ENCODE measurements around the gene CINP.
"Not testable (repeated sequence)": the region's sequence is repeated elsewhere in the genome, so short reads cannot be mapped to it uniquely, and the experiment has no call there.

The CINP gene

DNA sequence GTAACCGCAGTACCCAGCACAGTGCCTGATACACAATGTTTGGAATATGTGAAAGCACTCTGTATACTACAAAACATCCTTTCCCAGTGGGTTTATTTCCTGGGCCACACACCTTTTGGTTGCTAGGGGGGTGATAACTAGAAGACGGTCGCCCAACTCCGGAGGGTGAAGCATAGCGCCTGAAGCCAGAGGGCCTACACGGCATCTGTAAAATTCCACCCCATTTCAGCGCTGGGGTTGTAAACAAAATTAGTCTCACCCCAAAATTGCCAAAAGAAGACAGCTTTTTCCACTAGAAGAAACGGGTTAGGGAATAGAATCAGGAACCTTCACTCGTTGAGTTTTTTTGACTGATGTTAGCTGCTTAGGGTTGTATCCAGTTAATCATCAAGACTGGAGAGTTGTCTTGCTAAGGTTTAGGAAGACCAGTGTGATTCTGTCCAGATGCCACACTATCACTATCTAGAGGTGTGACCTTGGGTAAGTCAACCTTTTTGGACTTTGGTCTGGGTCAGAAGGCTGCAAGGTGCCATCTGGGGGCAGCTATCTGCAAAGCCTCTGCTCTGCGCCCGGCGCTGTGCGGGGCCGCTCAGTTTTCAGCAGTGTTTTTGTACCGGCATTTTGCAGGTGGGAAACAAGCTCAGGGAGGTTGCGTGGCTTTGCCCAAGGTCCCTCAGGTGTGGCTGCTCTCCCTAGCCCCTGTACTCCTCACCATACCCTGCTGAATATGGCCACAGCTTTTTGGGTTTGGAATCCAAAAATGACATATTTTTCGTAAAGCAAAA lies 41.8 kb downstream of the CINP start:
- no peak for DNase-seq (ENCODE audit: low read depth in 2 of 2)

DNA sequence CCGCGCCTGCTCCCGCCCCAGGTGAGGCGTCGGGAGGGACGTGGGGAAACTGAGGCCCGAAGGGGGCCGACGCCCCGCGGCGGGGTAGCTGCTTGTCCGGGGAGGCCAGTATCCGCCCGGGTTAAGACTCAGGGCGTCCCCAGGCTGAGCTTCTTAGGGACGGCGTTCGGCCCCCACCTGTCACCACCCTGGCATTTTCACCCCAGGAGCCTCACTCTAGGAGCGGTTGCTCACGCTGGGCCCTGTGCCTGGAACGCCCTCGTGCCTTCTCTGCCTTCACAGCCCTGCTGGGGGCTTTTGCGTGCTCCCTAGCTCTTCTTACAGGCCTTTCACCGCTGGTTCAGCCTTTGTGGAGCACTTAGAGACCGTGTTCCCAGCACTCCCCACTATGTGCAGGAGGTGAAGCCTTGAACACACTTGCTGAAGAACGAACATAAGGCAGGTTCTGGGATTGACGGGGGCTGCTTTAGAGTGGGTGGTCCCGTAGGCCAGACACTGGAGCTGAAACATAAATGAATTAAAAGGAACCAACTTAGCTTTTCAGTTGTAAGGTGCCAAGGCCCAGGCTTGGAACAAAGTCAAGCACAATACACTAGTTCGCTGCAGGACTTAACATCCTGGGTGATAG lies 42.5 kb downstream of the CINP start:
- DNase-seq (ENCODE audit: low read depth in 2 of 2): peak; percentile 15 to 33

DNA sequence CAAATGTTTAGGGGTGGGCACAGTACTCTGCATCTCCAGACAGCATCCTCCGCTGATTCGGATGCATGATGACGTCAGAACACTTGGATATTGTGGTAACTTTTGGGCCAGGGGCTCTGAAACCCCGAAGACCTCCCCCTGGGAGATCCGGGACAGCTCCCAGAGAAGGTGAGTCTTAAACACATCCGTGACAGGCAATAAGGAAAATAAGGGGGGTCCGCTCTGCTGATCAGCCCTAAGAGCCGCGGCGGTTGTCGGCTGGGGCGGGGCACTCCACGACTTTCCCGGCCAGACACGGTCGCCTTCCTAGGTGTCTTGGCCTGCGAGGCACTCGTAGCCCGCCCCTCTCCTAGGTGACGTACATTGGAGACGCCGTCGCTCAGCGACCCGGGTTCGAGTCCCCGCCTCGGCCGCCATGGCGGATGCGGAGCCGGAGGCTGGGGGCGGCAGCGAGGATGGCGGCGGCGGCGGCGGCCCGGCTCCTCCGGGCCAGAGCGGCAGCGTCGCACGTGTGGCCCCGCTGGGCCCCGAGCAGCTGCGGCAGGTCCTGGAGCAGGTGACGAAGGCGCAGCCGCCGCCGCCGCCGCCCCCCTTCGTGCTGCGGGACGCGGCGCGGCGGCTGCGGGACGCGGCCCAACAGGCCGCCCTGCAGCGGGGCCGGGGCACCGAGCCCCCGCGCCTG lies 43.2 kb downstream of the CINP start, which contains the start of gene ZNF839:
Gene ZNF839 (plus strand): TSS at position 396 of the 682 bp plus-strand sequence. CDS start 20 bp downstream, at position 416.
- DNase-seq (ENCODE audit: low read depth in 2 of 2): peak; percentile 86 to 89

DNA sequence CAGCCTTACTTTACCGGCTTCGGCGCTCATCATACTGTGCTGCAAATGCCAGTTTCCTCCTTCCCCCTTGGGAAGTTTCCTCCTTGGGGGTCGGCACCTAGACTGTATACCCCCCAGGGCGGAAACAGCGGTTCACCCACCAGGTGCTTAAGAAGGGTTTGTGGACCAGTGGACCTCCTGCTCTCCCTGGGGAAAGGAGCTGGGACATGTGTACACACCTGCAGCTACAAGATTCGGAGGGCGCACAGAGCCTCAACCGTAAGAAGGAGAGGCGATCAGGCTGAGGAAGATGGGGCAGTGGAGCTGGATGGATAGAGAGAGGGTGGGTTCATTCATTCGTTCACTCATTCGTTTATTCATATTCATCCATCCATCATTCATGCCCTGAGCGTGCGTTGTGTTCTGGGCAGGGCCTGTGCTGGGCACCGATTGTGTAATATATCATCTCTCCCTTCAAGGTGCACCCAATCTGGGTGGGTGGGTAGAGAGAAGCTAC lies 43.9 kb downstream of the CINP start:
- no peak for DNase-seq (ENCODE audit: low read depth in 2 of 2)

DNA sequence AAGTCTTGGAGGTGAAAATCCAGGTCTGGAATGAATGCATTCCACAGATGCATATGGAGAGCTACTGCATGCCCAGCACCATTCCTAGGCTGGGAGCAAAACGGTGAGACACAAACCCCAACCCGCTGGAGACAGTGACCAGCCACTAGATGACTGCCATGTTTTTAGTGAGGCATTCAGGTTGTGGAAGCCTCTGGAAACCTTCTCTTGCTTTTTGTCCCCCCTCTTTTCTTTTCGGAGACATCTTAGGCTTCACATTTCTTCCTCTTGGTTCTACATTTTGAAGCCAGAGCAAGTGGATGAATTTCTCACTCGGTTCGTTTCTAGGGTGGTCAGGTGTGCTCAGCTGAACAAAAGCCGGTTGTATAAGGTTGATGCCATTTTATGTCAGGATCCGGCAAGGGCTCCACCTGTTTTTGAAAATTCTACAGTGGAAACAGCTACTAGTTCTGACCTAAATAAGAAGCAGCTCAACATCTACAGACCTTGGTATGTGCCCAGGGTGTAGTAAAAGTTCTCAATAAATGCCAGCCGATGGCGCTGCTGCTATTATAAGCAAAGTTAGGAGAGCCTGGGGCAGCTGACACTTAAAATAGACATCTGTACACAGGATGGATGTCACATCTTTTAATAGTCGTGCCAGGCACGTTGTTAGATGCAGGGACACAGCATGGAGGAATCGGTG lies 45.0 kb downstream of the CINP start:
- DNase-seq (ENCODE audit: low read depth in 2 of 2): no peak

DNA sequence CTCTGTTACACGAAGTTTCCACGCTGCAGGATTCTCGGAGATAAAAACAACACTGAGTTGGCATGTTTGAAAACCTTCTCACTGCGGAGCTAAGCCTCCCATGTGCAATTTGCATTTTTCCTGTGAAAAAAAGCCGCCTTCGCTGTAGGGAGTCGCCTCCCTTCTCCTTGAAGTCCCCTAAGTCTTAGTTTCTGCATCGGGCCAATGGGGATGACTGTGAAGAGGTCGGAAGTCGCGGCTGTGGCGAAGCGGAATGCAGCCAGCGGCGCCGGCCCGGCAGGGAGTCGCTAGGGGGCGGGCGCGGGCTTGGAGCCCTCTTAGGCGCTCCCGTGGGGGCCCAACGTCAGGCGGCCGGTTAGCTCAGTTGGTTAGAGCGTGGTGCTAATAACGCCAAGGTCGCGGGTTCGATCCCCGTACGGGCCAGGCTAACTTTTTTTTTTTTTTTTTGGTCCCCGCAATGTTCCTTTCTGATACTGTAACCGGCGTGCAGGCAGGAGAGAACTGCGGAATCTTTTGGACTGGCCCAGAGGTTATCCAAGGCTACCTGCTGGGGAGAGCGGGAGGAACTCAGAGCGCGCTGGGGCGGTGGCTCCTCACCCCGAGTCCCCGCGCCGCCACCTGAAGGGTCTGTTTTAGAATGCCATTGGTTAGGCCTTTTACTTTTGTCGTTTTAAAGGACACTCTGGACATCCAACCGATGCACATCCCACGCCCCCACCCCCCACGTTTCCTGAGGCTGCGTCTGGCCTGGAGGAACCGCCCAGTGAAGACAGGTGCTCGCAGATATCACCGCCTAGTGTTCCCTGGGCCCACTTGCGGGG lies 45.7 kb downstream of the CINP start:
- DNase-seq (ENCODE audit: low read depth in 2 of 2): peak; percentile 85 to 91

DNA sequence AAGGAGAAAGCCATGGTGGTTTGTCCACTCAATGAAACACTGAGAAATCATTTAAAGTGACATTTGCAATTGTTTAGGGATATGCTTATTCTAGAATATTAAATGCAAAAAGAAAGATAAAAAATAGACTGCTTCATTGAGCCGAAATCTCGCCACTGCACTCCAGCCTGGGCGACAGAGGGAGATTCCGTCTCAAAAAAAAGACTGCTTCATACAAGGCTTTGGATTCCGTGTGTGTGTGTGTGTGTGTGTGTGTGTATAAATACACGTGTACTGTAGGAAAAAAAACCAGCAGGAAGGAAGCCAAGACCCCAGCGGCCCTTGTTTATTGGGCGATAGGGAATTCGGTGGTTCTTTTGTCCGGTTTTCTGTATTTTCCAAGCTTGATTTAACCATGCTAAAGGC lies 46.4 kb downstream of the CINP start:
- no peak for DNase-seq (ENCODE audit: low read depth in 2 of 2)

DNA sequence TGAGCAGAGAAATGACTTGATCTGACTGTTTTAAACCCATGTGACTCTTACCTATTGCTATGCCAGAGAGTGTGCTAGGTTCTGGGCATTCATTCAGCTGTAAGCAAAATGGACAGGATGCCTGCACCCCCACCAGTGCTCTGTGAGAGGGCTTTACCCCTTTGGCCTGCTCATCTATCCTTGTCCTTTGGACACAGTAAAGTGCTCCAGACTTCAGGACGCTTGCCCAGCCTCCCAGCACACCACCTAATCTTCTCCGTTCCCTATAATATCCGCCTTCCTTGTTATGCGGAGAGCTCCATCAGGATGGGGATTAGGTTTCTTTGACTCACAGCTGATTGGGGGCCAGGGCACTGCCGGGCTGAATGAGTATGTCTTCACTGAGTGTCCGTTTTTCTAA lies 47.6 kb downstream of the CINP start:
- no peak for DNase-seq (ENCODE audit: low read depth in 2 of 2)

DNA sequence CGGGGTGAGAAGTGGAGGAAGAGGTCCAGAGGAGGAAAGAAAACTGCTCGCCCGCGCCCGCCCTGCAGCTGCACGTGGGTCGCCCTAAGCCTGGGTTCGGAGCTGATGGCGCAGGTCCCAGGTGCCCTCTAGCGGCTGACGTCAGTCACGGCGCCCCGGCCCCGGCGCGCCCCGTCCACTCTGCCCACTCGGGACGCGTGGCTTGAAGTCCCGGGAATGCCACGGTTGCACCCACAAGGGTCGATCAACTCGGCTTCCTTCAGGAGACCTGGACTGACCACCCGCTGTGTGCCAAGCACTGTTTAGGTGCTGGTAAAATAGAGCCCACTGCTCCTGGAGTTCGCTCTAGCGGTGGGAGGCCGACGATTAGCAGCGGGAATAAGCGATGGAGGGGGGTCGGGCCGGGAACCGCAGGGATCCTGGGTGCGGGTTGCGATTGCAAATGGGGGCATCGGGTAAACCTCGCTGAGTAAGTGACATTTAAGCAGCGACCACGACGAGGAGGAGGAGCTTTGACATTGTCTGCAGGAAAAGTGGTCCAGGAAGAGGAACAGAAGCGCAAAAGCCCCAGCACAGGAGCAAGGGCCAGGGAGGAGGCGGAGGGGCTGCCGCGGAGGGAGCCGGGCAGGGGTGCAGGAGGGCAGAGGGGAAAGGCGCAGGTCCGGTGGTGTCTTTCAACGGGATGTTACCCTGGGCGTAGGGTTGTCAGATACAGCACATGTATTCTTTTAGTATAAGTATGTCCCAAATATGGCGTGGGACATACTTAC lies 48.3 kb downstream of the CINP start:
- DNase-seq (ENCODE audit: low read depth in 2 of 2): peak; percentile 59 to 60

DNA sequence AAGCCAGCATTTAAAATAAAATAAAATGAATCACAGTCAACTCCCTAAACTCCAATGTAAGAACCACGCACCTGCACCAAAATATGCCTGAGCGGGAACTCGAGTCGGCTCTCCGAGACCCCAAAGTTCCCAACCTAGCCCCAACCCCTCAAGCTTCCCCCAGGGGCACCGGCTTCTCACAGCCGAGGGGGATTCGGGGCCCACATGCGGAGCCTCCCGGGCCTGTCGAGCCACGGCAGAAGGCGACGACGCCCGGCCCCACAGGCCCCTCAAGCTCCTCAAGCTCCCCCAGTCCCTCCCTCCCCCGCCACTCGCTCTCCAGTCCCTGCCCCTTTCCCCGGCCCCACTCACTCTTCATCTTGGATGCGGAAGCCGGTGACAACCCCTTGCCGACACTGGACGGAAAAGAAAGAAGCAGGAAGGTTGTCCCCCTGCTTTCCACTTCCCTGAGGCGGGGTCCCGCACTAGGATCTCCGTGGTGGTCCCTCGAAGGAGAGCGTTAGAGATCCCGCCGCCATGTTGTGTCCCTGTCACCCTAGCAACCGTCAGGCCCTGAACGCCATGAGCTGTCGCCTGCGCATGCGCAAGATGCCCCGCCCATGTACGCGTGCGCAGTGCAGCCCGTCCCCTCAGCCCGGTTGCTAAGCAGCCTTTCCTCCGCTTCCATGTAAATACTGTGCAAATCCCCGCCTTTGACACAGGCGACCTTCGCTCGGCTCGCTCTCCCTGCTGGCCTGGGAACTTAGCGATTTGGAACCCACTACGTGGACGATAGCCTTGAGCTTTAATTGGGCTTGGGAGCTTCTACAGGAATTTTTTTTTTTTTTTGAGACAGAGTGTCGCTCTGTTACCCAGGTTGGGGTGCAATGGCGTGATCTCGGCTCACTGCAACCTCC lies 57.8 kb downstream of the CINP start, which contains the start of gene MOK:
Gene MOK (minus strand): TSS at position 554 of the 896 bp plus-strand sequence. CDS start 196 bp downstream, at position 358.
- DNase-seq (ENCODE audit: low read depth in 2 of 2): peak; percentile 91 to 95

DNA sequence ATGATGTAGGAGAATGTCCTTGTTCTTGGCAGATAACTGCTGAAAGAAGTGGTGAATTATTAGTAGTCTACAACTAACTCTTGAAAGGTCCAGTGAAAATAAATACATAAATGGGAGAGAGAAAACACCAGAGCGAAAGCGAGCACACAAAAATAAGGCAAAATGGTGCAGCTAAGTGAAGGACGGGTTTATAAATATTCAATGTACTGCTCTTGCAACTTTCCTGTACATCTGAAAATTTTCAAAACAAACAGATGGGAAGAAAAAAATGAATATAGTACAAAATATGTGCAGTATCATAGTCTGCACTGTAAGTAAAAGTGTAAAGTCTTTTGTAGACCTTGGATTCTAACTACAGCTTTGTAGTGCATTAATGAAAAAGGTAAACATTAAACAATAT lies 59.0 kb downstream of the CINP start:
- DNase-seq (ENCODE audit: low read depth in 2 of 2): no peak

DNA sequence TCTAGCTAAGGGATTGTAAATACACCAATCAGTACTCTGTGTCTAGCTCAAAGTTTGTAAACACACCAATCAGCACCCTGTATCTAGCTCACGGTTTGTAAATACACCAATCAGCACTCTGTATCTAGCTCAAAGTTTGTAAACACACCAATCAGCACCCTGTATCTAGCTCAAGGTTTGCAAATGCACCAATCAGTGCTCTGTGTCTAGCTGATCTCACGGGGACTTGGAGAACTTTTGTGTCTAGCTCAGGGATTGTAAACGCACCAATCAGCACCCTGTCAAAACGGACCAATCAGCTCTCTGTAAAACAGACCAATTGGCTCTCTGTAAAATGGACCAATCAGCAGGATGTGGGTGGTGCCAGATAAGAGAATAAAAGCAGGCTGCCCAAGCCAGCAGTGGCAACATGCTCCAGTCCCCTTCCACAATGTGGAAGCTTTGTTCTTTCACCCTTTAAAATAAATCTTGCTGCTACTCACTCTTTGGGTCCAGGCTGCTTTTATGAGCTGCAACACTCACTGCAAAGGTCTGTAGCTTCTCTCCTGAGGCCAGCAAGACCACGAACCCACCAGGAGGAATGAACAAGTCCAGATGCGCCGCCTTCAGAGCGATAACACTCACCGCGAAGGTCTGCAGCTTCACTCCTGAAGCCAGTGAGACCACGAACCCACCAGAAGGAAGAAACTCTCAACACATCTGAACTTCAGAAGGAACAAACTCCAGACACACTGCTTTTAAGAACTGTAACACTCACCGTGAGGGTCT lies 64.2 kb downstream of the CINP start:
- not testable (repeated sequence) for DNase-seq (ENCODE audit: low read depth in 2 of 2)
